ENCODE results near the gene GNAQ. TPM values are rescaled to one million over a fixed set of nuclear protein-coding genes. Genes with fewer than 3 reads are reported as not detected.

GNAQ gene
- total RNA-seq, 1 donor, result 43.8 TPM

DNA sequence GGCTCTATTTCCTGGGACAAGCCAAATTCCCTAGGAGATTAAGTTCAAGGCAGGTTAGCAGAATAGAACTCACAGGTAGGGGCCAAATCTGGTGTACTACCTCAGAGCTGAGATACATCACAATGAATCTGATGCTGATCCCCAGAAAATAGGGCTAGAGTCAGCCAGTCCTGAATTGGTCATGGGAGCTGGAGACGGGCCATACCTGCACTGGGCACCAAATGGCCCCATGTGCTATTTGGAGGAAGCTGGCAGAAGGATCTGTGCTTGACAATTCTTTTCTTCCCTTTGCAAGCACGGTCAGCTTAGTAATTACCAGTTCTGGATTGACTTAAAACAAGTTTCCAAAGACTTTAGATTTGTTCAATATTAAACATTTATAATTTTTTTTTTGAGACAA, 10.4 kb upstream of the GNAQ start:
- Histone ChIP-seq H3K4me1 (ENCODE audit: insufficient read depth, low read length) (peaks cover 6% of the 10 kb centered on the region), H3K27me3 (ENCODE audit: insufficient read depth, low read length) (no peaks in the 10 kb centered on the region), H3K9me3 (ENCODE audit: low read depth, low read length) (no peaks in the 10 kb centered on the region), H3K4me3 (ENCODE audit: low read length) (no peak overlapping the region)

DNA sequence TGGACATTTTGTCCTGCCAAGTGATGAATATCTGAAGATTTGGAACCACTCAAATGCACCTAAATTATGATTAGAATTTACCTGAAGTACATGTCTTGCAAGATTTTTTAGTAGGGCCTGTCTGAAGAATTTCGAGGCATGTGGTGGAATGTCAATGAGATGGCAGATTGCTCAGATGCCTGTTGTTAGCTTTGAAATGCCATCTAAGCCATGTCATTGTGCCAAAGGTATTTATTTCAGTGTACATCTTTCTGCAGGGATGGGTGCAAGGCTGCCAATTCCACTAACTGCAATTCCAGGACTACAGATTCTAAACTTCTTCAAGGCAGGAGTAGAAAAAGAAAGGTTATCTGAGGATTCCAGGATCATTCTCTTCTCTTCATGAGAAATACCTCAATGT, 9.1 kb upstream of the GNAQ start:
- H3K4me3 ChIP-seq (ENCODE audit: low read length), result no peak overlapping the region
- no peaks in the 10 kb centered on the region for H3K27me3 ChIP-seq (ENCODE audit: insufficient read depth, low read length)
- no peaks in the 10 kb centered on the region for H3K9me3 ChIP-seq (ENCODE audit: low read depth, low read length)
- H3K4me1 ChIP-seq (ENCODE audit: insufficient read depth, low read length), result peaks cover 7% of the 10 kb centered on the region

DNA sequence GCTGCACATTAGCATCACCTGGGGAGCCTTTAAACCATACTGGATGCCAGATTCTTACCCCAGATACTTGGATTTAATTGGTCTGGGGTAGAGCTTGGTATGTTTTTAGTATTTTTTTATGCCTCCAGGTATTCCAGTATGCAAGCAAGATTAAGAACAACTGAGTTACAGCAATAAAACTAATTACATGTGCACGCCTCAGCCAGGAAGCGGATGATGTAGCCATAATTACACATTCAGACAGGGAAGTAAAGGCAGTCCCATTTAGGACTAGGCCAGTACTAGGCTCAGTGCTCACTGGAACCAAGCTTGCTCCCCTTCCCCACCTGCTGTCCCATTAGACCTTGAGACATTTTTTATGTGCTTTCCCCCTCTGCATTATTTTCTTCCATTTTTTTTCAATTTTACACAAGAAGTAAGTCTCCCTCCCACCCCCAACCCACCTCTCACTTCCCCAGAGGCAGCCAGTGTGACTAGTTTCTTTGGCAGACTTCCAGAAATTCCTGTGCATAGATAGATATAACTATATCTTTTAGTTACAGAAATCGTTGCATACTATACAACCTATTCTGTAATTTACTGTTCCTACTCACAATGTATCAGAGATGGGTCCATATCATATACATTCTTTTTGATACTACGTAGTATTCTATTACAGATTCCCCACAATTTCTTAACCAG, 7.1 kb upstream of the GNAQ start:
- Histone ChIP-seq H3K9me3 (ENCODE audit: low read depth, low read length) (no peaks in the 10 kb centered on the region), H3K27me3 (ENCODE audit: insufficient read depth, low read length) (no peaks in the 10 kb centered on the region), H3K4me1 (ENCODE audit: insufficient read depth, low read length) (peaks cover 21% of the 10 kb centered on the region), H3K4me3 (ENCODE audit: low read length) (no peak overlapping the region)

DNA sequence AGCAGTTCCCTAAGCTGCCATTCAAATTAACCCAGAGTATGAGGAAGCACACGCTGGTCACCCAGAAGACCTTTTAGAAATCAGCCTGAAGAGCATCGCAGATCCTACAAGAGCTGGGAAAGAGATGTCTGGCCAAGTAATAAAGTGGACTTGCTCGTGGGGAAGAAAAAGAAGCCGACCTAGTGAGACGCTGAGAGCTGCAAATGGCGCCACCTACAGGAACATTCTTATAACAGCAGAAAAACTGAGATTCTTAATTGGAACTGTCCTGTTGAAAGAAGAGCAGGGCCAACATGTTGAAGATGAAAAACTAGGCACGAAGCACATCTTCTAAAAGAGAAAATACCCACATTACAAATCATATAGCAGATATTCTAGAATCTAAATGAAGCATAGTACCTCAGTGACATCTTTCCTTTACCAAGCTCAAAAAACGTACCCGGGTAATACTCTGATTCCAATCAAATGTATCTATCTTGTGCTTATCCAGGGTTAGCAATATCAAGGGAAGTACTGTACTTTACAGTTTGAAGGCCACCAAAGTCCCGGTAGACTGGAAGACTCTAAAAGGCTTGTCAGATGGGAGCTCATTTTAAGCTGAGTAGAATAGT, 3.9 kb upstream of the GNAQ start:
- Histone ChIP-seq H3K4me1 (ENCODE audit: insufficient read depth, low read length) (peaks cover 36% of the 10 kb centered on the region), H3K9me3 (ENCODE audit: low read depth, low read length) (no peaks in the 10 kb centered on the region), H3K4me3 (ENCODE audit: low read length) (no peak overlapping the region), H3K27me3 (ENCODE audit: insufficient read depth, low read length) (peaks cover 5% of the 10 kb centered on the region)

DNA sequence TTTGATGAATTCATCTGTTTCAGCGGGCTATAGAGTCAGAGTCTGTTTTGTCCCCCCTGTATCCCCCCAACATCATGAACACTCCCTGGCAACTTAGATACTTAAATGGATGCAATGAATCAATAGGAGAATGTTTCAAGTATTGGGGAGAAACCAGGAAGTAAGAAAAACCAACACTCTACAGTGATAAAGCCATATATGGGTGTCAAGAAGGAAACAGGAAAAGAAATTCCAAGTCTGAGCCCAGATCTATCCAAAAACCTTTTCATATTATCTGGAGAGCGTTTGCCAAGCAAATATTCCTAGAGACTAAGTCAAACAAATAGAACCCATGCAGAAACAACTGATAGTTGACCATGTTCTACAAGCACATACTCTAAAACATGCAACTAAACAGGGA, 2.3 kb upstream of the GNAQ start:
- Histone ChIP-seq H3K4me1 (ENCODE audit: insufficient read depth, low read length) (peaks cover 50% of the 10 kb centered on the region), H3K9me3 (ENCODE audit: low read depth, low read length) (no peaks in the 10 kb centered on the region), H3K4me3 (ENCODE audit: low read length) (no peak overlapping the region), H3K27me3 (ENCODE audit: insufficient read depth, low read length) (peaks cover 5% of the 10 kb centered on the region)

DNA sequence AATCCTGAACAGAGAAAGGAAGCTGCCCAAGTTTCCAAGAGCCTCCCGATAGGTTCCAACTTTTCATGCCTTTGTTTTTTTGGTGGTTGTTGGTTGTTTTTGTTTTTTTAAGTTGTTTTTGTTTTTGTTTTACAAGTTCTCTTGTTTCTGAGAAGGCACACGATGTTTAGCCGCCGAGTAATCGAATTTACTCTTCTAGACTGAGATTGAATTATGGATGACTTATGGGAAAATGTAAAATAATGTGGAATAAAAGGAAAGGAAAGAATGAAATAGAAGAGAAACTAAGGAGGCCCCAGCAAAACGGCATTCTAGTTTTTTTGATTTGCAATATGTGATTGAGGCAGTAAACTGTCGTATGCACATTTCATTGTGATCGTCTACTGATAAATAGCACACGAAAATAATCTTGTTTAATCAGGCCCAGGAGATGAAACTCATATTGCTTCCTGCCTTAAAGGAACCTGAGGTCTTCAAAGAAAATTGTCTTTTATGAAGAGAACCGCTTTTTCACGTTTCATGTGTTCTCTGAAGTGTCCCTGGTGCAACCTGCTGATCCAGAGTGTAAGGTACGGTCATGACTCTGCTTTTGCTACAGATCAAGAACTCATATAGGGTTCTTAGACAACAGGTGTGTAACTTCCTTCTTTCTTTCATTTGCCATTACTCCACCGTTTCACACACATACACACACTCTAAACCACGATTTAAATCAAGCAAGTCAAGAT, 1.3 kb upstream of the GNAQ start:
- Histone ChIP-seq H3K27me3 (ENCODE audit: insufficient read depth, low read length) (peaks cover 5% of the 10 kb centered on the region), H3K4me3 (ENCODE audit: low read length) (peak overlapping the region; percentile 61), H3K4me1 (ENCODE audit: insufficient read depth, low read length) (peaks cover 49% of the 10 kb centered on the region), H3K9me3 (ENCODE audit: low read depth, low read length) (no peaks in the 10 kb centered on the region)

DNA sequence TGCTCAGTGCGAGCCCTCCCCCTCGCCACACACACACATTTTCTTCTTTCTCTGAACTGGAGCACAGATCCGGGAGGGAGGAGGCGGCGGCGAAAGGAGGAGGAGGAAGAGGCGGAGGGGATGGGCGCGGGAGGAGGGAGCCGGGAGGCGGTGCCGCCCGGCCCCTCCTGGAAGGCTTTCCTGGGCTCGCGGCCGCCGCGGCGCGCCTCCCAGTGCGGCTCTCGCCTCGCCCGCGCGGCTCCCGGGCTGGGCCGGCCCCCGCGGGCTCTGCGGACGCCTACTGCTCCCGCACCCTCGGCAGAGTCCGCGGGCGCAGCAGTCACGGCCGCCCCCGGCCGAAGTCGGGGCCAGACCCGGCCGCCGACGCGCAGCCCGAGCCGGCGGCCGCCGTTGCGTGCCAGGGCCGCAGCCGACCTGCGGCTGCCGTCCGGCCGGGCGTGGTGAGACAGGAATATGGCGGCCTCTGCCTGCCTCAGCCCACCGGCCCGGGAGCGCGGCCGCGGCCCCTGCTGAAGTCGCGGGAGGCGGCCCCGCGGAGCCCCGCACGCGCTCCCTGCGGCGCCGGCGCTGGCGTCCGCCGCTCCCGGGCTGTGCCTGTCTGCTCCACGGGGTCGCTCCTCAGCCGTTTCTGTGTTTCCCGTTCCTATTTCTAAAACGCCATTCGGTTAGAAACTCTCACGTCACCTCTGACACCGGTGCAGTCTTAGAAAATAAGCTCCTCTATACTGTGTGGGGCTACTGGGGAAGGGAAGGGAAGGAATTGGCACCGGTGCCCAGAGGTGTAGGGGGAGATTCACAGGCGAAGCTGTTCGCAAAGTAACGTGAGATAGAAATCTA, 500 bp upstream of the GNAQ start:
- peaks cover 54% of the 10 kb centered on the region for H3K4me1 ChIP-seq (ENCODE audit: insufficient read depth, low read length)
- H3K4me3 ChIP-seq (ENCODE audit: low read length), result peak overlapping the region; percentile 61
- H3K9me3 ChIP-seq (ENCODE audit: low read depth, low read length), result no peaks in the 10 kb centered on the region
- peaks cover 5% of the 10 kb centered on the region for H3K27me3 ChIP-seq (ENCODE audit: insufficient read depth, low read length)

DNA sequence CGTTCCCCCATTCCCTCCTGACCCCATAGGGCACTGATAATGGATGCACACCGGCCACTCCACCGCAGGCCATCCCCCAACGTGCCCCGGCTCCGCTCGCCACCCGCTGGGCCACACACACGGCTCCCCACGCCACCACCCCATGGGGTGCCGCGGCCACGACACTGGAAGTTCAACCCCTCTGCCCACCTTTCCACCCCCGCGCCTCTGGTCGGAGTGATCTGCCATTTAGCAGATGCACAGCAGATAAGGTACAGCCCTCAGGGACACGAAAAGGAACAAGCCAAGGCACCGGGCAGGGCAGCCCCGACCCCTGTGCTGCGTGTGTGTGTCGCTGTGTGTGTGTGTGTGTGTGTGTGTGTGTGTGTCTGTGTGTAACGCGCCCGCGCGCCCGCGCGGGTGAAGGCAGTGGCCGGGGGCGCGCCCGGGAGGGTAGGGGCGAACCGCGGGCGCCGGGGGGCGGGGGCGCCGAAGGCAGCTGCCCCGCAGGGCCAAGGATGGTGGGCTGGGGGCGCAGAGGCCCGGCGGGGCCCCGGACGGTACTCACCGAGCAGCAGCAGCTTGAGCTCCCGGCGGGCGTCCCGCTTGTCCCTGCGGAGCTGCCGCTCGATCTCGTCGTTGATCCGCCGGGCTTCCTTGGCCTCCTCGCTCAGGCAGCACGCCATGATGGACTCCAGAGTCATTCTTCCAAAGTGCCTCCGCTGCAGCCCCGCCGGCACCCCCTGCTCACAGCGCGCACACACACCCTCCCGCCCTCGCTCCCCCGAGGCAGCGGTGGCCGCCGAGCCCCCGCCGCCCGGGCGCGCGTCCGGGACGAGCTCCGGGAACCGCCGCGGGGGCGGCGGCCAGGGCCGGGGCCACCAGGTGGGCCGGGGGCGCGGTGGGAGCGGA, 813 bp downstream of the GNAQ start:
- Histone ChIP-seq H3K4me3 (ENCODE audit: low read length) (peak overlapping the region; percentile 63), H3K4me1 (ENCODE audit: insufficient read depth, low read length) (peaks cover 61% of the 10 kb centered on the region), H3K9me3 (ENCODE audit: low read depth, low read length) (no peaks in the 10 kb centered on the region), H3K27me3 (ENCODE audit: insufficient read depth, low read length) (peaks cover 5% of the 10 kb centered on the region)

DNA sequence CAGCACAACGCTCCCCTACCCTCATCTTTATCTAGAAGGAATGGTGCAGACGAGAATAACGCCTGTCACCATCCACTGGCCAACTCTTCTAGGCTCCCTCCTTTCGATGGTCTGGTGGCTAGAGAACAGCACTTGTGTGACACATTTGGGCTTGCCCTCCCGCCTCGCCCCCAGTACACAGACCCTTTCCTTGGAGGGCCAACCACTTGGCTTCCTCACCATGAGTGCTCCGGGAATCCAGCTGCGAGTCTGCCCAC, 1.4 kb downstream of the GNAQ start:
- Histone ChIP-seq H3K4me1 (ENCODE audit: insufficient read depth, low read length) (peaks cover 61% of the 10 kb centered on the region), H3K4me3 (ENCODE audit: low read length) (peak overlapping the region; percentile 63), H3K9me3 (ENCODE audit: low read depth, low read length) (no peaks in the 10 kb centered on the region), H3K27me3 (ENCODE audit: insufficient read depth, low read length) (peaks cover 5% of the 10 kb centered on the region)

DNA sequence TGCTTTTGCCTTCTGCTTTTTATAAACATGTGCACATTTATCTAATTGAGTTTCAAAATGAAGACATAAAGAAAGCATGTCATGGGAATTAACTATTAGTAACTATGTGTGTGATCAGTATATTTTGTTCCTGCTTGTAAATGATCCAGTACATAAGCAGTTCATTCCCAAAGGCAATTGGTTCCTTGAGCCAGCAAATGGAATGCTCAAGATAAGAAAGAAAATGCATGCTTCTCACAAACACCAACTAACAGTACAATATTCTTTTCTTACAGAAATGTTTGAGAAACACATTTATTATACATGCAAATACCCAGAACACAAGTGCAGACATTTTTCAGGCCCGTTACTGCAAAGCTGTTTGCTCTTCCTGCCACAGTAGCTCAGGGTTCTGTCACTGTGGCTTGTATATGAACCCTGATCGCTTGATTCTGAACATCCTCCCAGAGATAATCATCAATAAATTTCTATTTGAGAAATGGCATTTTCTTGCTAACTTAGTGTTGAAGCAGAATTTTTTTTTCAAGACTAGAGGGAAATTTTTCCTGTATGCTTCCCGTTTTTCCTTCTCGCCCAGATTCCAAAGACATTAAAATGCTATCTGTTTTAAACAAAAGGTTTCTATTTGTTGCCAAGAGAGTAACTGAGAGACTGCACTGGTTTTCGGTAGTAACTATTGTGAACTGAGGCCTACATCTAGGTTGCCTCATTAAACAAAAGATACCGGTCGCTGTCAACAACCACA, 1.9 kb downstream of the GNAQ start:
- Histone ChIP-seq H3K4me3 (ENCODE audit: low read length) (peak overlapping the region; percentile 63), H3K4me1 (ENCODE audit: insufficient read depth, low read length) (peaks cover 58% of the 10 kb centered on the region), H3K27me3 (ENCODE audit: insufficient read depth, low read length) (peaks cover 5% of the 10 kb centered on the region), H3K9me3 (ENCODE audit: low read depth, low read length) (no peaks in the 10 kb centered on the region)

DNA sequence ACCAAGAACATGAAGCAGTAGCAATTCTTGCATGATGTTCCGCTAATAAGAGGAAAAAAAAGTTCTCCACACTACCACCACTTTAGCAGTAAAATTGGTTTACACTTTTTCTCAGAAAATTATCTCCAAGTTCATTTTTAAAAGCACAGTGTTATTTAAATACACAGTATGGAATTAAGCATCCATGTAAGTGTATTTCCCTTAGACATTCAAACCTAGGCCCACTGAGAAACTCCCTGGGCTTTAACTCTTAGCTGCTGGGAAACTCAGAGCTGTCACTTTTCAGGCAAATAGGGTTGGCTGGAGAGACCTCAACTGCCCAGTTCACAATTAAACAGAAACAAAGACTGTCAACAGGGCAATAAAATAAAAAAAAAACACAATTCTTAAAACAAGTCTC, 2.7 kb downstream of the GNAQ start:
- Histone ChIP-seq H3K4me3 (ENCODE audit: low read length) (peak overlapping the region; percentile 63), H3K27me3 (ENCODE audit: insufficient read depth, low read length) (peaks cover 5% of the 10 kb centered on the region), H3K4me1 (ENCODE audit: insufficient read depth, low read length) (peaks cover 63% of the 10 kb centered on the region), H3K9me3 (ENCODE audit: low read depth, low read length) (no peaks in the 10 kb centered on the region)

DNA sequence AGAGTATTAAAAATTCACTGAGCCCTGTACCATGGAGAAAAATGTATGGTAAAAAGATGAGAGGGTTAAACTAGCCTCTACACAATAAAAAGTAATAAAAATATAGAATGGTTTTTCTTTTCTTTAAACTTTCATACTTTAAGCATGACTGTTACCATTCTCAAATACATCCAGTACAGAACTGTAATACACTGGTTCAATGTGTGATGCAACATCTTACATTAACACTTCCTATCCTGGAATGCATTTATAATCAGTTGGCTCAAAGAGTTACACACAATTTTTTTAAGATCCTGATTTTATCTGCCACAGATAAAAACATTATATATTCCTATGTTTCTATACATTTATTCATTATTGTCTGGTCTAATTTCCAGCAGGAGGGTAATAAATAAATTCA, 4.7 kb downstream of the GNAQ start:
- H3K4me1 ChIP-seq (ENCODE audit: insufficient read depth, low read length), result peaks cover 65% of the 10 kb centered on the region
- no peaks in the 10 kb centered on the region for H3K27me3 ChIP-seq (ENCODE audit: insufficient read depth, low read length)
- H3K9me3 ChIP-seq (ENCODE audit: low read depth, low read length), result no peaks in the 10 kb centered on the region
- no peak overlapping the region for H3K4me3 ChIP-seq (ENCODE audit: low read length)

DNA sequence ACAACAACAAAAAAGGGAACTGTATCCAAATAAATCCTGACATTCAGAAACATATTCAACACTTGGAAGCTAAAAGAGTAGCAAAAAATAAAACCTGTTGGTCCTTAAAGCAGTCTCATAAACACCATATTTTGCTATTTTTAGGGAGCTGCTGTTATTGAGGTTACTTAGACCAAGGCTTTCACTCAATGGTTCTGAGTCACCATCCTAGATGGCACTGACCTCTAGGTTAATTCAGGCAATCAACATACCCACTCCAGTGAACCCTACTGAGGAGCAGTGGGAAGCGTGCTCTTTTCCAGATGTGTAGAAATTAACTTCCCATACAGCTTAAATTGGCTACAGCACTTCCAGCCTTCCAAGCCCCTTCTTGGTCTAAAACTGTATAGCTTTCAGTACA, 5.2 kb downstream of the GNAQ start:
- Histone ChIP-seq H3K27me3 (ENCODE audit: insufficient read depth, low read length) (no peaks in the 10 kb centered on the region), H3K4me3 (ENCODE audit: low read length) (no peak overlapping the region), H3K4me1 (ENCODE audit: insufficient read depth, low read length) (peaks cover 70% of the 10 kb centered on the region), H3K9me3 (ENCODE audit: low read depth, low read length) (no peaks in the 10 kb centered on the region)

DNA sequence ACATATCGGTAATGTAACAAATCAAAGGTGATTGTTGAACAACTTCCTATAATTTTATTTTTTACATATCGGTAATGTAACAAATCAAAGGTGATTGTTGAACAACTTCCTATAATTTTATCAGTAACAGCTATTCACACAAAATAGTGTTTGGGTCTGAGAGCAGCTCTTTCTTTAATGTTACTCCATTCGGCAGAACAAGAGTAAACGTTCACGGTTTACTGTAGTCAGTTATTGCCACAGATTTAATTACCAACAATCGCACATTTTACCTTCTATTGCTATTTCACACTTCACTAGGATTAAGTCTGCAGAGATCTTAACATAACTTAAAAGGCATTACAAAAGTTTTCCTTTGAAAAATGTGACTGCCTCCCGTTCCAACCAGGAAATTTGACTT, 6.4 kb downstream of the GNAQ start:
- Histone ChIP-seq H3K27me3 (ENCODE audit: insufficient read depth, low read length) (no peaks in the 10 kb centered on the region), H3K4me3 (ENCODE audit: low read length) (no peak overlapping the region), H3K9me3 (ENCODE audit: low read depth, low read length) (no peaks in the 10 kb centered on the region), H3K4me1 (ENCODE audit: insufficient read depth, low read length) (peaks cover 80% of the 10 kb centered on the region)
